ENCODE data around the gene MCF2L. TPM values are rescaled to one million over a fixed set of nuclear protein-coding genes. Genes with fewer than 3 reads are reported as not detected.

MCF2L gene
- total and polyA plus RNA-seq, 9 of the 15 experiments (the other 6 are each of a cell fraction or from before 2014, with no cell fraction given), result 0.05 to 0.25 (median 0.18) TPM; not detected in 5

DNA sequence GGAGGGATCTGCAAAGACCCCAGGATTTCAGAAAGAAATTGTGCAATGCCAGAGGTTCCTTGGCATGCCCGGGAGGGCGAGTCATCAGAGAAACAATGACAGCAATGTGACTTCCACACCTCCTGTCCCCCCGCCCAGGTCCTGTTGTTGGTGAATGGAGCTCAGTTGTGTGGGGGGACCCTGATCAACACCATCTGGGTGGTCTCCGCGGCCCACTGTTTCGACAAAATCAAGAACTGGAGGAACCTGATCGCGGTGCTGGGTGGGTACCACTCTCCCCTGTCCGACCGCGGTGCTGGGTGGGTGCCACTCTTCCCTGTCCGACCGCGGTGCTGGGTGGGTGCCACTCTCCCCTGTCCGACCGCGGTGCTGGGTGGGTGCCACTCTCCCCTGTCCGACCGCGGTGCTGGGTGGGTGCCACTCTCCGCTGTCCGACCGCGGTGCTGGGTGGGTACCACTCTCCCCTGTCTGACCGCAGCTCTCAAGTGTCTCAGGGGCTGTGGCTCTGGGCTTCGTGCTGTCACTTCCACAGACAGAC, 148.4 kb downstream of the MCF2L start:
- H3K4me2 ChIP-seq (ENCODE audit: insufficient read depth, low read length), result no peak overlapping the region
- H3K4me1 ChIP-seq (replicated peaks in 1 of 2; ENCODE audit: control insufficient read depth in 2 of 2, insufficient read depth in 2 of 2, low read length in 2 of 2), result peaks cover 0 to 4% of the 10 kb centered on the region in 2 experiments; a peak in 1 of 5 replicates
- no peak overlapping the region for H3K9ac ChIP-seq (ENCODE audit: insufficient read depth in 1 of 2, low read depth in 2 of 2, low read length in 2 of 2)
- H3K27me3 ChIP-seq (ENCODE audit: control insufficient read depth in 2 of 2, insufficient read depth in 2 of 2, low read length in 2 of 2), result peaks cover 2 to 73% of the 10 kb centered on the region in 2 experiments; a peak in 4 of 5 replicates
- ChIA-PET CTCF (ENCODE audit: low intra/inter-chr PET ratio) (no interaction called here), POLR2A (no interaction called here)
- H3K9me3 ChIP-seq (replicated peaks; ENCODE audit: control insufficient read depth, insufficient read depth, low read depth, low read length), result no peaks in the 10 kb centered on the region
- in situ Hi-C loops (cut with MboI), result no loop called here
- intact Hi-C loops (cut with micrococcal nuclease), result no loop called here
- BruUV-seq (replicated peaks), result no TSS peak
- DNase-seq (ENCODE audit: extremely low read depth in 1 of 4, low spot score in 3 of 4), result no peak
- H3K9me1 ChIP-seq (ENCODE audit: control insufficient read depth, insufficient read depth, low read length), result no peaks in the 10 kb centered on the region
- WGBS (ENCODE audit: insufficient coverage, low coverage, missing lambda C conversion rate), result 0% methylated on average over 7 of the region's 26 CpGs
- no peak for FAIRE-seq
- no peak overlapping the region for H3K27ac ChIP-seq (ENCODE audit: extremely low read depth, low read depth, low read length)
- no peaks in the 10 kb centered on the region for H3K36me3 ChIP-seq (ENCODE audit: control insufficient read depth, insufficient read depth, low read length)
- ATAC-seq, result no peak
- H4K20me1 ChIP-seq (replicated peaks; ENCODE audit: control insufficient read depth, insufficient read depth, low read length), result no peaks in the 10 kb centered on the region
- no peak overlapping the region for H3K4me3 ChIP-seq
- H2AFZ ChIP-seq (ENCODE audit: low read depth, low read length), result no peak overlapping the region
- no peaks in the 10 kb centered on the region for H3K79me2 ChIP-seq (ENCODE audit: control insufficient read depth, insufficient read depth, low read length)
- TF ChIP-seq, protein P1, sequence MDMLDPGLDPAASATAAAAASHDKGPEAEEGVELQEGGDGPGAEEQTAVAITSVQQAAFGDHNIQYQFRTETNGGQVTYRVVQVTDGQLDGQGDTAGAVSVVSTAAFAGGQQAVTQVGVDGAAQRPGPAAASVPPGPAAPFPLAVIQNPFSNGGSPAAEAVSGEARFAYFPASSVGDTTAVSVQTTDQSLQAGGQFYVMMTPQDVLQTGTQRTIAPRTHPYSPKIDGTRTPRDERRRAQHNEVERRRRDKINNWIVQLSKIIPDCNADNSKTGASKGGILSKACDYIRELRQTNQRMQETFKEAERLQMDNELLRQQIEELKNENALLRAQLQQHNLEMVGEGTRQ (CRISPR knock-in tag; IDR thresholded peaks at IDR 0.05), result no peak
- TF ChIP-seq, protein P2, sequence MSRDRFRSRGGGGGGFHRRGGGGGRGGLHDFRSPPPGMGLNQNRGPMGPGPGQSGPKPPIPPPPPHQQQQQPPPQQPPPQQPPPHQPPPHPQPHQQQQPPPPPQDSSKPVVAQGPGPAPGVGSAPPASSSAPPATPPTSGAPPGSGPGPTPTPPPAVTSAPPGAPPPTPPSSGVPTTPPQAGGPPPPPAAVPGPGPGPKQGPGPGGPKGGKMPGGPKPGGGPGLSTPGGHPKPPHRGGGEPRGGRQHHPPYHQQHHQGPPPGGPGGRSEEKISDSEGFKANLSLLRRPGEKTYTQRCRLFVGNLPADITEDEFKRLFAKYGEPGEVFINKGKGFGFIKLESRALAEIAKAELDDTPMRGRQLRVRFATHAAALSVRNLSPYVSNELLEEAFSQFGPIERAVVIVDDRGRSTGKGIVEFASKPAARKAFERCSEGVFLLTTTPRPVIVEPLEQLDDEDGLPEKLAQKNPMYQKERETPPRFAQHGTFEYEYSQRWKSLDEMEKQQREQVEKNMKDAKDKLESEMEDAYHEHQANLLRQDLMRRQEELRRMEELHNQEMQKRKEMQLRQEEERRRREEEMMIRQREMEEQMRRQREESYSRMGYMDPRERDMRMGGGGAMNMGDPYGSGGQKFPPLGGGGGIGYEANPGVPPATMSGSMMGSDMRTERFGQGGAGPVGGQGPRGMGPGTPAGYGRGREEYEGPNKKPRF (IDR thresholded peaks at IDR 0.05; ENCODE audit: low read depth, low read length), result no peak
- TF ChIP-seq STAG1 (CRISPR knock-in tag; IDR thresholded peaks at IDR 0.05; ENCODE audit: borderline replicate concordance) (no peak), ETV1 (tag; conservative IDR thresholded peaks at IDR 0.05; ENCODE audit: low read depth) (no peak), SNRNP70 (optimal IDR thresholded peaks at IDR 0.05; ENCODE audit: low read depth, low read length) (no peak), ZNF551 (CRISPR knock-in tag; IDR thresholded peaks at IDR 0.05) (no peak), ASH1L (IDR thresholded peaks at IDR 0.05; ENCODE audit: borderline replicate concordance, low read depth, partially characterized antibody) (no peak)
- TF ChIP-seq, protein P3, sequence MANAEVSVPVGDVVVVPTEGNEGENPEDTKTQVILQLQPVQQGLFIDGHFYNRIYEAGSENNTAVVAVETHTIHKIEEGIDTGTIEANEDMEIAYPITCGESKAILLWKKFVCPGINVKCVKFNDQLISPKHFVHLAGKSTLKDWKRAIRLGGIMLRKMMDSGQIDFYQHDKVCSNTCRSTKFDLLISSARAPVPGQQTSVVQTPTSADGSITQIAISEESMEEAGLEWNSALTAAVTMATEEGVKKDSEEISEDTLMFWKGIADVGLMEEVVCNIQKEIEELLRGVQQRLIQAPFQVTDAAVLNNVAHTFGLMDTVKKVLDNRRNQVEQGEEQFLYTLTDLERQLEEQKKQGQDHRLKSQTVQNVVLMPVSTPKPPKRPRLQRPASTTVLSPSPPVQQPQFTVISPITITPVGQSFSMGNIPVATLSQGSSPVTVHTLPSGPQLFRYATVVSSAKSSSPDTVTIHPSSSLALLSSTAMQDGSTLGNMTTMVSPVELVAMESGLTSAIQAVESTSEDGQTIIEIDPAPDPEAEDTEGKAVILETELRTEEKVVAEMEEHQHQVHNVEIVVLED (CRISPR knock-in tag; IDR thresholded peaks at IDR 0.05), result no peak
- TF ChIP-seq, protein P4, sequence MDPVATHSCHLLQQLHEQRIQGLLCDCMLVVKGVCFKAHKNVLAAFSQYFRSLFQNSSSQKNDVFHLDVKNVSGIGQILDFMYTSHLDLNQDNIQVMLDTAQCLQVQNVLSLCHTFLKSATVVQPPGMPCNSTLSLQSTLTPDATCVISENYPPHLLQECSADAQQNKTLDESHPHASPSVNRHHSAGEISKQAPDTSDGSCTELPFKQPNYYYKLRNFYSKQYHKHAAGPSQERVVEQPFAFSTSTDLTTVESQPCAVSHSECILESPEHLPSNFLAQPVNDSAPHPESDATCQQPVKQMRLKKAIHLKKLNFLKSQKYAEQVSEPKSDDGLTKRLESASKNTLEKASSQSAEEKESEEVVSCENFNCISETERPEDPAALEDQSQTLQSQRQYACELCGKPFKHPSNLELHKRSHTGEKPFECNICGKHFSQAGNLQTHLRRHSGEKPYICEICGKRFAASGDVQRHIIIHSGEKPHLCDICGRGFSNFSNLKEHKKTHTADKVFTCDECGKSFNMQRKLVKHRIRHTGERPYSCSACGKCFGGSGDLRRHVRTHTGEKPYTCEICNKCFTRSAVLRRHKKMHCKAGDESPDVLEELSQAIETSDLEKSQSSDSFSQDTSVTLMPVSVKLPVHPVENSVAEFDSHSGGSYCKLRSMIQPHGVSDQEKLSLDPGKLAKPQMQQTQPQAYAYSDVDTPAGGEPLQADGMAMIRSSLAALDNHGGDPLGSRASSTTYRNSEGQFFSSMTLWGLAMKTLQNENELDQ (CRISPR knock-in tag; IDR thresholded peaks at IDR 0.05; ENCODE audit: borderline replicate concordance), result no peak

Measured in K562 (cell line).